ENCODE data around the gene MALRD1.

Gene MALRD1

GRCh38 chr10:19708031-19708430 is 659.4 kb downstream of the MALRD1 start:
- in situ Hi-C loops (cut with HindIII; ENCODE audit: low sequenced_read_pairs): no loop called here
- TF ChIP-seq CTCF (IDR thresholded peaks at IDR 0.05; ENCODE audit: low read depth, low read length, missing control alignments): no peak

GRCh38 chr10:19710600-19710999 is 662.0 kb downstream of the MALRD1 start:
- in situ Hi-C loops (cut with HindIII; ENCODE audit: low sequenced_read_pairs): no loop called here
- no peak overlapping the region for H3K4me3 ChIP-seq (ENCODE audit: low read depth, low read length)
- TF ChIP-seq CTCF (IDR thresholded peaks at IDR 0.05; ENCODE audit: low read depth, low read length, missing control alignments): no peak
- no peak for DNase-seq (ENCODE audit: low read depth)

More at GRCh38 chr10:19708031-19708430, 659.4 kb downstream of the MALRD1 start:
- no peak for DNase-seq (ENCODE audit: low read depth)
- no peak overlapping the region for H3K4me3 ChIP-seq (ENCODE audit: low read depth, low read length)

GRCh38 chr10:19713159-19713558 is 664.6 kb downstream of the MALRD1 start:
- TF ChIP-seq CTCF (IDR thresholded peaks at IDR 0.05; ENCODE audit: low read depth, low read length, missing control alignments): no peak
- H3K4me3 ChIP-seq (ENCODE audit: low read depth, low read length): no peak overlapping the region
- no peak for DNase-seq (ENCODE audit: low read depth)
- in situ Hi-C loops (cut with HindIII; ENCODE audit: low sequenced_read_pairs): no loop called here

GRCh38 chr10:19713800-19714525 is 665.4 kb downstream of the MALRD1 start:
- no peak for DNase-seq (ENCODE audit: low read depth)
- in situ Hi-C loops (cut with HindIII; ENCODE audit: low sequenced_read_pairs): no loop called here
- H3K4me3 ChIP-seq (ENCODE audit: low read depth, low read length): no peak overlapping the region
- peak; percentile 6 for TF ChIP-seq CTCF (IDR thresholded peaks at IDR 0.05; ENCODE audit: low read depth, low read length, missing control alignments)

GRCh38 chr10:19719284-19719683 is 670.7 kb downstream of the MALRD1 start:
- DNase-seq (ENCODE audit: low read depth): peak; percentile 98
- in situ Hi-C loops (cut with HindIII; ENCODE audit: low sequenced_read_pairs): no loop called here
- no peak for TF ChIP-seq CTCF (IDR thresholded peaks at IDR 0.05; ENCODE audit: low read depth, low read length, missing control alignments)
- H3K4me3 ChIP-seq (ENCODE audit: low read depth, low read length): no peak overlapping the region

- TF ChIP-seq CTCF (IDR thresholded peaks at IDR 0.05; ENCODE audit: low read depth, low read length, missing control alignments): no peak
- no peak overlapping the region for H3K4me3 ChIP-seq (ENCODE audit: low read depth, low read length)
- no peak for DNase-seq (ENCODE audit: low read depth)
- in situ Hi-C loops (cut with HindIII; ENCODE audit: low sequenced_read_pairs): no loop called here
Observed at GRCh38 chr10:19724287-19724686, 675.7 kb downstream of the MALRD1 start.
